Stomach smooth muscle (tissue), 2 donors: ENCODE results near the gene HNRNPR.
A peak's percentile ranks its signal among the peaks of the same experiment; 100 is the strongest.
"Not testable (repeated sequence)": the region's sequence is repeated elsewhere in the genome, so short reads cannot be mapped to it uniquely, and the experiment has no call there.

Experiments used
- H3K27ac ChIP-seq: one replicate; pipeline ENCODE4 v1.7.0; 2013; ENCODE audit warnings: mild to moderate bottlenecking, low read length, inconsistent platforms
- H3K27me3 ChIP-seq, 2 donors: one replicate each; pipeline ENCODE4 v1.7.0; 2013; ENCODE audit warnings: low read length in 2 of 2; ENCODE audit not compliant: insufficient read depth in 2 of 2, control insufficient read depth in 1 of 2
- H3K36me3 ChIP-seq, 2 donors: one replicate each; pipeline ENCODE4 v1.7.0; 2013; ENCODE audit warnings: low read length in 2 of 2; ENCODE audit not compliant: control insufficient read depth in 2 of 2, insufficient read depth in 2 of 2
- H3K4me1 ChIP-seq: one replicate; pipeline ENCODE4 v1.7.0; 2013; ENCODE audit warnings: low read length; ENCODE audit not compliant: control insufficient read depth, insufficient read depth
- H3K4me3 ChIP-seq, 2 donors: one replicate each; pipeline ENCODE4 v1.7.0; 2013; ENCODE audit warnings: low read length in 2 of 2
- H3K9ac ChIP-seq, 2 donors: one replicate each; pipeline ENCODE4 v1.7.0; 2013; ENCODE audit warnings: low read length in 2 of 2, mild to moderate bottlenecking in 1 of 2
- H3K9me3 ChIP-seq, 2 donors: one replicate each; pipeline ENCODE4 v1.7.0; 2013; ENCODE audit warnings: low read length in 2 of 2; ENCODE audit not compliant: control insufficient read depth in 2 of 2
- donor health status: healthy.
- donor health status: Pancreatic carcinoma.

Gene HNRNPR

DNA sequence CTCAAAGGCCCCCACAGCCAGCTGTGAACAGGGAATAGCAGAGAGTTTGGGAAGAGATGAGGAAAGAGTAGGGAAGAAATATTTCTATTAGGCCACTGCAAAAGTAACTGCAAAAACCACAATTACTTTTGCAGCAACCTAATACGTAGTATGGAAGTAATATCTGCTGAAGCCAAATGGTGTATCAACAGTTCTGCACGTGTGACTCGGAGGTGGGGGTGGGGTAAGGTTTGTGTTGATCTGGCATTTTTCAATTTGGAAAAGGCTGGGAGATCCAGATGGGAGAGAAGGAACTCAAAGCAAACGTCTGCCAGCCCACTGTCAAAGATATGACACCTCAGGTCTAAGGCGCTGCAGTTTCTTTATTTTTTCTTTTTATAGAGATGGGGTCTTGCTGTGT is 36.6 kb upstream of the HNRNPR start:
- Histone ChIP-seq H3K36me3 (peaks cover 19 to 23% of the 10 kb centered on the region in 2 donors), H3K4me3 (no peak overlapping the region), H3K4me1 (peaks cover 13% of the 10 kb centered on the region), H3K9me3 (no peaks in the 10 kb centered on the region), H3K9ac (no peak overlapping the region), H3K27ac (no peak overlapping the region), H3K27me3 (no peaks in the 10 kb centered on the region)

DNA sequence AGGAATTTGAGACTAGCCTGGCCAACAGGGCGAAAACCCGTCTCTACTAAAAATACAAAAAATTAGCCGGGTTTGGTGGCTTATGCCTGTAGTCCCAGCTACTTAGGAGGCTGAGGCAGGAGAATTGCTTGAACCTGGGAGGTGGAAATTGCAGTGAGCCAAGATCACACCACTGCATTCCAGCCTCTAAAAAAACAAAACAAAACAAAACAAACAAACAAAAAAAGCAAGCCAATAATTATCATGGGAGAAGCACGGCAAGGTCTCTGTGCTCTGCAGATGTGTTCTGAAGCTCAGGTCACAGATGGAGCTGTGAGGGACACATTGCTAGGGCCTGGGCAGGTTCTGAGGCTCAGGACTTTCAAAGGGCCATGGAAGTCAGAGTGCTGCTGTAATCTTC is 36.2 kb upstream of the HNRNPR start:
- H3K4me3 ChIP-seq, H3K27ac ChIP-seq, H3K27me3 ChIP-seq, H3K9me3 ChIP-seq, H3K9ac ChIP-seq: not testable (repeated sequence)
- Histone ChIP-seq H3K36me3 (peaks cover 19 to 20% of the 10 kb centered on the region in 2 donors), H3K4me1 (peaks cover 13% of the 10 kb centered on the region)

GRCh38 chr1:23376890-23377811 is 33.1 kb upstream of the HNRNPR start:
- Histone ChIP-seq H3K4me3 (peak overlapping the region in 1 of 2 donors; percentile 35), H3K27ac (peak overlapping the region; percentile 67), H3K9me3 (no peaks in the 10 kb centered on the region), H3K36me3 (peaks cover 4 to 7% of the 10 kb centered on the region in 2 donors), H3K4me1 (peaks cover 9% of the 10 kb centered on the region), H3K27me3 (no peaks in the 10 kb centered on the region), H3K9ac (peak overlapping the region in 1 of 2 donors; percentile 42)

GRCh38 chr1:23374079-23374735 is 30.1 kb upstream of the HNRNPR start:
- not testable (repeated sequence) for H3K9me3 ChIP-seq, H3K27me3 ChIP-seq, H3K36me3 ChIP-seq, H3K4me3 ChIP-seq, H3K9ac ChIP-seq, H3K27ac ChIP-seq
- peaks cover 34% of the 10 kb centered on the region for H3K4me1 ChIP-seq

GRCh38 chr1:23371987-23372880 is 28.1 kb upstream of the HNRNPR start:
- Histone ChIP-seq H3K27ac (no peak overlapping the region), H3K4me3 (no peak overlapping the region), H3K9me3 (no peaks in the 10 kb centered on the region), H3K9ac (no peak overlapping the region), H3K27me3 (no peaks in the 10 kb centered on the region), H3K4me1 (peaks cover 42% of the 10 kb centered on the region), H3K36me3 (peaks cover 0 to 4% of the 10 kb centered on the region in 2 donors)

- peak overlapping the region; percentile 60 to 97 for H3K9ac ChIP-seq
- H3K27ac ChIP-seq = peak overlapping the region; percentile 95
- no peaks in the 10 kb centered on the region for H3K27me3 ChIP-seq
- H3K4me3 ChIP-seq = peak overlapping the region; percentile 12 to 98
- H3K4me1 ChIP-seq = peaks cover 46% of the 10 kb centered on the region
- H3K36me3 ChIP-seq = peaks cover 3 to 8% of the 10 kb centered on the region in 2 donors
- no peaks in the 10 kb centered on the region for H3K9me3 ChIP-seq
These were observed 26.9 kb upstream of the HNRNPR start for GRCh38 chr1:23370709-23371584.

- Histone ChIP-seq H3K9me3 (no peaks in the 10 kb centered on the region), H3K27me3 (no peaks in the 10 kb centered on the region), H3K27ac (peak overlapping the region; percentile 95), H3K4me1 (peaks cover 46% of the 10 kb centered on the region), H3K36me3 (peaks cover 3 to 10% of the 10 kb centered on the region in 2 donors), H3K9ac (peak overlapping the region; percentile 60 to 97), H3K4me3 (peak overlapping the region; percentile 96 to 98)
These were observed 26.2 kb upstream of the HNRNPR start for GRCh38 chr1:23370330-23370708.

GRCh38 chr1:23369335-23370013 is 25.4 kb upstream of the HNRNPR start, which contains the start of gene ZNF436:
ZNF436 (minus strand) TSS chr1:23369836; CDS start chr1:23368005, 1,831 bp downstream.
- peaks cover 46% of the 10 kb centered on the region for H3K4me1 ChIP-seq
- peak within 1 kb of the TSS; percentile 96 to 98 for H3K4me3 ChIP-seq
- peaks cover 7 to 12% of the 10 kb centered on the region in 2 donors for H3K36me3 ChIP-seq
- no peaks in the 10 kb centered on the region for H3K27me3 ChIP-seq
- H3K9me3 ChIP-seq = peaks cover 0 to under 1% of the 10 kb centered on the region in 2 donors
- peak within 1 kb of the TSS; percentile 97 to 98 for H3K9ac ChIP-seq
- H3K27ac ChIP-seq = peak within 1 kb of the TSS; percentile 95

- no peaks in the 10 kb centered on the region for H3K27me3 ChIP-seq
- H3K4me3 ChIP-seq = peak overlapping the region; percentile 96 to 98
- H3K36me3 ChIP-seq = peaks cover 12% of the 10 kb centered on the region in 2 donors
- H3K27ac ChIP-seq = peak overlapping the region; percentile 95
- peaks cover 0 to 5% of the 10 kb centered on the region in 2 donors for H3K9me3 ChIP-seq
- H3K4me1 ChIP-seq = peaks cover 46% of the 10 kb centered on the region
- H3K9ac ChIP-seq = peak overlapping the region; percentile 97 to 98
These were observed 24.7 kb upstream of the HNRNPR start for GRCh38 chr1:23368562-23369334.
